Suprapubic skin (tissue), 4 donors: ENCODE measurements around the gene KIF19.

ENCODE experiments used
- CTCF ChIP-seq, 2 donors: fragments of 200-600 bp in 1 of 2; fragments of 450-650 bp in 1 of 2; sonication (generic) in 1 of 2; IDR thresholded peaks; one replicate each; pipeline ENCODE4 v1.5.1; 2016 to 2019; ENCODE audit warnings: antibody characterized with exemption in 2 of 2, mild to moderate bottlenecking in 1 of 2, moderate library complexity in 1 of 2
- POLR2A ChIP-seq, 2 donors: fragments of 450-650 bp; IDR thresholded peaks; one replicate each; pipeline ENCODE4 v1.6.1; 2017; ENCODE audit warnings: antibody characterized with exemption in 2 of 2, mild to moderate bottlenecking in 2 of 2, moderate library complexity in 2 of 2
- POLR2AphosphoS5 ChIP-seq, 3 donors: sonication (generic); formaldehyde crosslinking; IDR thresholded peaks; one replicate each; pipeline ENCODE4 v1.6.1; 2017; ENCODE audit warnings: antibody characterized with exemption in 3 of 3

- TF ChIP-seq CTCF (IDR thresholded peaks at IDR 0.05) (no peak), POLR2AphosphoS5 (IDR thresholded peaks at IDR 0.05) (no peak), POLR2A (IDR thresholded peaks at IDR 0.05) (no peak)
Measured at GRCh38 chr17:74334393-74335039, 8.5 kb downstream of the KIF19 start.
